Suprapubic skin (tissue), 3 donors: Measurements from ENCODE around the gene WNT9B.

ENCODE experiments used
- CTCF ChIP-seq, 2 donors: fragments of 200-600 bp in 1 of 2; fragments of 450-650 bp in 1 of 2; sonication (generic) in 1 of 2; IDR thresholded peaks; one replicate each; pipeline ENCODE4 v1.5.1; 2016 to 2019; ENCODE audit warnings: antibody characterized with exemption in 2 of 2, mild to moderate bottlenecking in 1 of 2, moderate library complexity in 1 of 2
- EP300 ChIP-seq: sonication (generic); formaldehyde crosslinking; IDR thresholded peaks from one replicate; pipeline ENCODE4 v1.6.1; 2017; ENCODE audit warnings: antibody characterized with exemption
- POLR2A ChIP-seq, 2 donors: fragments of 450-650 bp; IDR thresholded peaks; one replicate each; pipeline ENCODE4 v1.6.1; 2017; ENCODE audit warnings: antibody characterized with exemption in 2 of 2, mild to moderate bottlenecking in 2 of 2, moderate library complexity in 2 of 2

- no peak for TF ChIP-seq POLR2A (IDR thresholded peaks at IDR 0.05)
- TF ChIP-seq CTCF (IDR thresholded peaks at IDR 0.05): no peak
- no peak for TF ChIP-seq EP300
Observed at GRCh38 chr17:46903762-46904672, 52.6 kb downstream of the WNT9B start.
